ENCODE results near the gene ADCY1. TPM values are rescaled to one million over a fixed set of nuclear protein-coding genes. Genes with fewer than 3 reads are reported as not detected.

The ADCY1 gene
- total RNA-seq, 6 experiments from 2014 or later = 0.20 TPM; not detected in 5

GRCh38 chr7:45586542-45587520 lies 12.7 kb downstream of the ADCY1 start:
- no peaks in the 10 kb centered on the region for H3K9me3 Mint-ChIP-seq
- no peak overlapping the region for H3K4me3 Mint-ChIP-seq
- TF ChIP-seq, protein P1, sequence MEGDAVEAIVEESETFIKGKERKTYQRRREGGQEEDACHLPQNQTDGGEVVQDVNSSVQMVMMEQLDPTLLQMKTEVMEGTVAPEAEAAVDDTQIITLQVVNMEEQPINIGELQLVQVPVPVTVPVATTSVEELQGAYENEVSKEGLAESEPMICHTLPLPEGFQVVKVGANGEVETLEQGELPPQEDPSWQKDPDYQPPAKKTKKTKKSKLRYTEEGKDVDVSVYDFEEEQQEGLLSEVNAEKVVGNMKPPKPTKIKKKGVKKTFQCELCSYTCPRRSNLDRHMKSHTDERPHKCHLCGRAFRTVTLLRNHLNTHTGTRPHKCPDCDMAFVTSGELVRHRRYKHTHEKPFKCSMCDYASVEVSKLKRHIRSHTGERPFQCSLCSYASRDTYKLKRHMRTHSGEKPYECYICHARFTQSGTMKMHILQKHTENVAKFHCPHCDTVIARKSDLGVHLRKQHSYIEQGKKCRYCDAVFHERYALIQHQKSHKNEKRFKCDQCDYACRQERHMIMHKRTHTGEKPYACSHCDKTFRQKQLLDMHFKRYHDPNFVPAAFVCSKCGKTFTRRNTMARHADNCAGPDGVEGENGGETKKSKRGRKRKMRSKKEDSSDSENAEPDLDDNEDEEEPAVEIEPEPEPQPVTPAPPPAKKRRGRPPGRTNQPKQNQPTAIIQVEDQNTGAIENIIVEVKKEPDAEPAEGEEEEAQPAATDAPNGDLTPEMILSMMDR (IDR thresholded peaks at IDR 0.05) = no peak
- no peak overlapping the region for H3K27ac Mint-ChIP-seq
- no peaks in the 10 kb centered on the region for H3K4me1 Mint-ChIP-seq (ENCODE audit: low read depth)
- H3K36me3 Mint-ChIP-seq (ENCODE audit: low read depth) = no peaks in the 10 kb centered on the region
- peaks cover 29% of the 10 kb centered on the region for H3K27me3 Mint-ChIP-seq (ENCODE audit: insufficient read depth)
- DNase-seq = no peak

DNA sequence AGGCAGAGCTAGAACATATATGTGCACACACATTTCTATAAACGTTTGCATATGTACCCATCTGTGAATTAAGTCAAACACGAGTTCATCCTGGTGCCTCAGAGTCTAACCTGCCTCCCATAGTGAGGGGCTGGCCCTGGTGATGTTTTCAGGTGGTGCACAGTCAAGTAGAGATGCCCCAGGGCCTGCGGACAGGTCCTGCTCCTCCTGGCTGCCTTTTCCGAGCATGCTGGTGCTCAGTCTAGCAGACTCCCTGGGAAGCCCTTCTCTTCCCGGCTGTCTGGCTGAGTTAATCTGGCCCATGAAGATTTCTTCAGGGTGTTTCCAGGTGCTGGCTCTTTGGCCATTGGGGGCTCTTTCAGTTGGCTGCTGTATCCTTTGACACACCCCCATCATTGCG lies 14.3 kb downstream of the ADCY1 start:
- TF ChIP-seq, protein P1 (IDR thresholded peaks at IDR 0.05) = no peak
- Mint-ChIP-seq H3K4me3 (no peak overlapping the region), H3K36me3 (ENCODE audit: low read depth) (no peaks in the 10 kb centered on the region), H3K9me3 (no peaks in the 10 kb centered on the region), H3K27ac (no peak overlapping the region), H3K27me3 (ENCODE audit: insufficient read depth) (peaks cover 27% of the 10 kb centered on the region), H3K4me1 (ENCODE audit: low read depth) (no peaks in the 10 kb centered on the region)
- no peak for DNase-seq

DNA sequence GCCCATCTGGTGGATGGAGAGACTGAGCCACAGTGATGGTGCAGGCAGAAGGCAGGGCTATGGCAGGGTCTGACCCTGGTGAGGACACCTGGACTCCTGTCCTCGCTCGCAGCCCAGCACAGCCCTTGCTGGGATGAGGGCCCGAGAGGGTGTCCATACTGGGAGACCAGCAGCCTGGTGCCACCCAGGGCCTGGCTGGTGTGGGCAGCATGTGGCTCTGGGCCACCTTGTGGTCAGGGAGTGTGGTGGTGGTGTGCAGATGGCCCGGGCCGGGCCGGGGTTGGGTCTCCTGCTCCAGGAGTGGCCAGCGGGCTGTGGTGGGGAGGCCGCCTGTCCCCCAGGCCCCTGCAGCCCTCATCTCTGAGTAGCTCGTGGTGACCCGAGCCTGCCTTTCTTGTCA lies 14.9 kb downstream of the ADCY1 start:
- Mint-ChIP-seq H3K27me3 (ENCODE audit: insufficient read depth) (peaks cover 31% of the 10 kb centered on the region), H3K9me3 (no peaks in the 10 kb centered on the region), H3K4me1 (ENCODE audit: low read depth) (no peaks in the 10 kb centered on the region), H3K36me3 (ENCODE audit: low read depth) (no peaks in the 10 kb centered on the region), H3K4me3 (no peak overlapping the region), H3K27ac (no peak overlapping the region)
- no peak for DNase-seq
- TF ChIP-seq, protein P1 (IDR thresholded peaks at IDR 0.05) = no peak

- H3K4me3 Mint-ChIP-seq = no peak overlapping the region
- TF ChIP-seq, protein P1 (IDR thresholded peaks at IDR 0.05) = no peak
- H3K27ac Mint-ChIP-seq = no peak overlapping the region
- peaks cover 32% of the 10 kb centered on the region for H3K27me3 Mint-ChIP-seq (ENCODE audit: insufficient read depth)
- DNase-seq = no peak
- no peaks in the 10 kb centered on the region for H3K9me3 Mint-ChIP-seq
- H3K36me3 Mint-ChIP-seq (ENCODE audit: low read depth) = no peaks in the 10 kb centered on the region
- no peaks in the 10 kb centered on the region for H3K4me1 Mint-ChIP-seq (ENCODE audit: low read depth)
Observed at GRCh38 chr7:45589915-45590678, 15.9 kb downstream of the ADCY1 start.

- no peaks in the 10 kb centered on the region for H3K36me3 Mint-ChIP-seq (ENCODE audit: low read depth)
- no peak overlapping the region for H3K27ac Mint-ChIP-seq
- peaks cover 36% of the 10 kb centered on the region for H3K27me3 Mint-ChIP-seq (ENCODE audit: insufficient read depth)
- no peak for DNase-seq
- H3K4me1 Mint-ChIP-seq (ENCODE audit: low read depth) = no peaks in the 10 kb centered on the region
- no peaks in the 10 kb centered on the region for H3K9me3 Mint-ChIP-seq
- TF ChIP-seq, protein P1 (IDR thresholded peaks at IDR 0.05) = no peak
- H3K4me3 Mint-ChIP-seq = no peak overlapping the region
Observed at GRCh38 chr7:45590679-45591057, 16.5 kb downstream of the ADCY1 start.
